ENCODE results near the gene SLC17A4. TPM values are rescaled to one million over a fixed set of nuclear protein-coding genes. Genes with fewer than 3 reads are reported as not detected.

SLC17A4 gene
- polyA plus RNA-seq, 1 donor: not detected

DNA sequence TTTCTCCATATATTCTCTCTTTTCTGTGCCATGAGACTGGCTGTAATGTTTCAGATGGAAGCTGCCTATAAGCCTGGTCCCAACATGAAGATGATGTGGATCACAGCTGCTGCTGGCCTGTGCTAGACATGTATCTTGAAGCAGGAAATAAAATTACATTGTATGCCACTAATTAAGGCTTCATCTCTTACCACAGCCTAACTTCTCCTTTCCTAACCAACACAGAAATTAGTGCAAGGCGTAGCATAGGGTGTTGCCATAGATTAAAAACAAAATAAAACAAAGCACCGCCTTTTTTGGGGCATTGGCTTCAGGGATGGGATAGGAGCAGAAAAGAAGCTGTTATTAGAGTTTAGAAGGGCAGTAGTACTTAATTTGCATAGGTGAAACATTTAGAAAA is 4.7 kb upstream of the SLC17A4 start:
- no peak for DNase-seq

- no peak for DNase-seq
Observed at GRCh38 chr6:25750906-25751305, 3.6 kb upstream of the SLC17A4 start.

DNA sequence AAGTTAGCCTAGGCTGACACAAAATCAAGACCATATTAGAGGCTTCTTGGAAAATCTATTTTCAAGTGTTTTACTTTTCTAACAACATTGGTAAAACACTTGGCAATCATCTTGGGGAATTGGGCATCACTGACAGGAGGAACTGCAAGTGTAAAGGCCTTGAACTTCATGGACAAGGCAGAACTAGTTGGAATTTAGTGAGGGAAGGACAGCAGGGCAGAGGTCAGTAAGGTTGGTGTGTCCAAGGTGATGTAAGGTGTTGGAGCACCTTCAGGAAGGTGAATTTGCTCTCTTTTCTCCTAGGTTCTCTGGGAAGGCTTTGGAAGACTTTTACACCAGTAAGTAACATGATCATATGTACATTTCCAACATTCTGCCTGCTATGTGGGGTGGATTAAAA is 1.5 kb upstream of the SLC17A4 start:
- DNase-seq: no peak

DNA sequence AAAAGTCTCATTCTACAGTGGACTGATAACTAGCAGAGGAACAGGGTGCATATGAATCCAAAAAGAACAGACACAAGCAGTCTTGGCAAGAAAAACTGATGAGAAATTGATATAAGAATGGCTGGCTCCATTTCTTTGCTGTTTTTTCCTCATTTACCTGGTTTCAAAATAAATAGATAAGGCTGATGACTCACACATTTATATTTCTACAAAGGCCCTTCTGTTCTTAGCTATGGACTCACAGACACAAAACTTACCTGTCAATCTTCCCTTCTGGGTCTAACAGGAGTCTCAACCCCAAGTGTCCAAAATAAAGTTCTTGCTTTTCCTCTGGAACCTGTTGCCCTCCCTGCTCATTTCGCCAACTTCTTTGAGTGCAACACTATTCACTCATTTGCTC is 941 bp downstream of the SLC17A4 start:
- DNase-seq: no peak

GRCh38 chr6:25756382-25757363 is 2.1 kb downstream of the SLC17A4 start:
- DNase-seq: no peak

DNA sequence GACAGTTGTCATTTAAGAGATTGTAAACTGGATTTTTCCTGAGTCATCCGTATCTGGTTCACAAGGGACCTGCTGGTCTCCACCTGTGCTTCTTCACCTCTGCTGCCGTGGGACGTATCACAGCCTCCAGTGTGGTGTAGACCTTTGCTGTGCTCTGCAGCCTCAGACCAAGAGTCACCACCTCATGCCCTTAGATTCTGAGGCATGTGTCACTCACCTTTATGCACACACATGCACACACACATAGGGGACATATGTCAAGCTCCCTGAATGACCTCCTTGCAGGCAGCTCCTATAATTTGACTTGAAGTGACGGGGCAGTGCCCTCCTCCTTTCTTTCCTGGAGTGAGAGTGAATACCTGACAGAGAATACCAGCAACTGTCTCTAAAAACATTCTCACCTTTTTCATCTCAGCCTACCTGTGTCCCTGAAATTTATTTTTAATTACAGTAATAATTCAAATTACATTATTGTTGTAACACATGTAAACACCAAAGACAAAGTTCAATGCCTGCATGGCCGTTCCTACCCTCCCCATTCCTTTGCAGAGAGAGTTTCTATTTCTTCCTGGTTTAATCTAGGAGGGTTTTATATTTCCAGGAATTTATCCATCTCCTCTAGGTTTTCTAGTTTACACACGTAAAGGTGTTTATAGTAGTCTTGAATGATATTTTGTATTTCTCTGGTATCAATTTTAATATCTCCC is 3.5 kb downstream of the SLC17A4 start:
- DNase-seq: no peak

DNA sequence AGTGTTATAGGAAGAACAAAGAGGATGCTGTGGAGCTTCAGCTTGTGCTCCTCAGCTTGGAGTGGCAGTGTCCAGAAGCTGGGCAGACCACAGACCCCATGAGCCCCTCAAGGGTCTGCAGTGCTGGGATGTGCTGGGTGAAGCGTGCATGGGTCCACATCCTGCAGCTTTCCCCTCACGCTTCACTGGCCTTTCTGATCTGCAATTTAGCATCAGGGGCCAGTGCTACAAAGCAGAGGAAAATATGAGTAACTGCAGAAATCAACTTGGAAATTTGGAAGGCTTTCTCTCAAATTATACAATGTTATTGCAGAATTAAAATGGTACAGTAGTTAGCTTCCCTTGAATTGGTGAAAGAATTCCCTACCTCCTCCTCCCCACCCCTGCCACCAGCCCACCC is 10.1 kb downstream of the SLC17A4 start:
- no peak for DNase-seq

GRCh38 chr6:25768566-25768965 is 14.0 kb downstream of the SLC17A4 start:
- no peak for DNase-seq

DNA sequence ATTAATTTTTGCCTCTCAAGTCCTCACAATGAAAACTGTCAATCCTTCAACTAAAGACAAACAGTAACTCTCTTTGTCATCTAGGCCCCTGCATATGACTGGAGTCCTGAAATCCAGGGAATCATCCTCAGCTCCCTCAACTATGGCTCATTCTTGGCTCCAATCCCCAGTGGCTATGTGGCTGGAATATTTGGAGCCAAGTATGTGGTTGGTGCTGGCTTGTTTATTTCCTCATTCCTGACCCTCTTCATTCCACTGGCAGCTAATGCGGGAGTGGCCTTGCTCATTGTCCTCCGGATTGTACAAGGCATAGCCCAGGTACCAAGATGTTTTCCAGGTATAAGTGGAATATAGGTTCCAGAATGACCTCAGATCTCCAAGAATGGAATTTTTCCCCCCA is 15.4 kb downstream of the SLC17A4 start:
- no peak for DNase-seq

- no peak for DNase-seq
Observed at GRCh38 chr6:25774120-25774715, 19.7 kb downstream of the SLC17A4 start.

GRCh38 chr6:25777031-25777430 is 22.5 kb downstream of the SLC17A4 start:
- DNase-seq: no peak

GRCh38 chr6:25777856-25778649 is 23.5 kb downstream of the SLC17A4 start:
- no peak for DNase-seq

- DNase-seq: no peak
Observed at GRCh38 chr6:25781134-25781533, 26.6 kb downstream of the SLC17A4 start.

DNA sequence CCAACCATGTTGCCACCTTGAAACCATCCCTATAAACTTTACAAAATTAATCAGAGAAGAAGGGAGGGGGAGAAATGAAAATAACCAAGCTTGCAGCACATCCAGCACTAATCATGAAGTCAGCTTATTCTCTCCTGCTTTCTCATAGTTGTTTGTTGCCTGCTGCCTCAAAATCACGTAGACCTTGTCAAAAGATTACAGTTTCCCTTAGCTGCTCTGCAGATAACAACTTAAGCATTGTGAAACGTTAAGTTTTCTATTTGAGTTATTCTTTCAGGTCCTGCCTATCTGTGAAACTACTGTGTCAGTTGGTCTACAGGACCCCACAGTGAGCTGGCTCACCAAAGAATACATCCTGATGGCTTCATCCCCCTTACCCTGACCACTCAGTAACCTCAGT is 32.9 kb downstream of the SLC17A4 start:
- no peak for DNase-seq

- DNase-seq: no peak
Observed at GRCh38 chr6:25788305-25788922, 33.9 kb downstream of the SLC17A4 start.

- no peak for DNase-seq
Observed at GRCh38 chr6:25789475-25789874, 34.9 kb downstream of the SLC17A4 start.

DNA sequence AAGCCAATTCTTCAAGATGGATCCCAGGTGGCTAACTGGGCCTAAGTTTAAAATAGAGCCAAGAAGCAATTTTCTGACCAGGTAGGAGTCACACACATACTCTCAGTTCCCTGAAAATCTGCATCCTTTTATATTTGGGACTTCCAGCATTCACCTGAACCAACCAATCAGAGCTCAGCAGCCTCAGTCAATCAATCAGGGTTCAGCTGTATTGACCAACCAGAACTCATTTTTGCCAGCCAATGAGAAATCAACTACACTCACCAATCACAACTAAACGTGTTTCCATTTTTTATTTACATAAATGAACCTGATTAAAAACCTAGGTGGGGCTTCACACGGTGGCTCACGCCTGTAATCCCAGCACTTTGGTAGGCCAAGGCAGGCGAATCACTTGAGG is 37.5 kb downstream of the SLC17A4 start:
- DNase-seq: no peak

DNA sequence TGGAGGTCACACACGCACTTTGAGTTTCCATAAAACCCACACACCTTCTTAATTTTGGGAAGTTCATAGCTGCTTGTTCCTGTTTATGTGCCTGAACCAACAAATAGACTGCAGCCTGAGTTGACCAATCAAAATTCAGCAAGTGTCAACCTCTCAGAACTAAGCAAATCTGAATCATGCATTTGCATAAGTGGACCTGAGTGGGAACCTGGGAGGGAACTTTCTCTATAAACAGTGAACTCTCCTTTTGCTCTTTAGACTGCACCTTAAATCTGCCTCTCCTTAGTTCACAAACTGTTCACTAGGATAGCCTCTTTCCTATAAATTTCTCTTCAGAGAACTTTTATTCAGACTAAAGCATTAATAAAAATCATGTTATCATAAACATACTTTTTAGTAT is 39.4 kb downstream of the SLC17A4 start:
- no peak for DNase-seq

- no peak for DNase-seq
Observed at GRCh38 chr6:25794784-25795183, 40.2 kb downstream of the SLC17A4 start.

DNA sequence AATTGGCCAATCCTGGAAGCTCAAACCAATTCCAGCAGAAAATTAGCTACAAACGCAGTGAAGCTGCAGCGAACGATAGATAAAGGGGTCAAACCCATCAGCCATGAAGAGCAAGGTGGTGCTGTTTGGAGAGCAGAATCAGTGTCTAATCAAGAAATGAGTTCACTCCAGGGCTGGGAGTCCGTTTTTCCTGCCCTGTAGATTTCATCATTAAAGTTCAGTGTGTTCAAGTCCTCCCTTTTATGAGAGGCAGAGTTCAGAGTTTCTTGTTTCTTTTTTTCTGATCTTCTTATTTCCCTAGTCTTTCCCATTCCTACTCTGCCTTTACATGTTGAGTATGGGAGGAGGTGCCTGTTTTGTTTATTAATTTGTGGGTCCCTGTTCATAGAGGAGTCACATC is 46.9 kb downstream of the SLC17A4 start:
- no peak for DNase-seq

GRCh38 chr6:25804804-25805203 is 50.3 kb downstream of the SLC17A4 start:
- DNase-seq: no peak

- no peak for DNase-seq
Observed at GRCh38 chr6:25815194-25815593, 60.7 kb downstream of the SLC17A4 start.
